IPS-18c (cell line): ENCODE data around the gene H1-8.
"Not testable (repeated sequence)": the region's sequence is repeated elsewhere in the genome, so short reads cannot be mapped to it uniquely, and the experiment has no call there.

Experiments
- H3K4me3 ChIP-seq: 2 replicates; pipeline ENCODE4 v1.7.0; 2013; ENCODE audit warnings: low read depth, mild to moderate bottlenecking, low read length, moderate library complexity; ENCODE audit not compliant: insufficient read depth
- H3K9me3 ChIP-seq: one replicate; pipeline ENCODE4 v1.6.1; 2013; ENCODE audit warnings: mild to moderate bottlenecking, low read length, moderate library complexity; ENCODE audit not compliant: control insufficient read depth, insufficient read depth

Gene H1-8

GRCh38 chr3:129543156-129543790, at the start of gene H1-8:
TSS of gene H1-8 (plus strand) at chr3:129543175. CDS start at chr3:129543219, 44 bp downstream.
- Histone ChIP-seq H3K4me3 (no peak within 1 kb of the TSS), H3K9me3 (peaks cover 2% of the 10 kb centered on the region)

- Histone ChIP-seq H3K9me3 (peaks cover 3% of the 10 kb centered on the region), H3K4me3 (no peak overlapping the region)
Observed at GRCh38 chr3:129493206-129493605, 49.8 kb upstream of the H1-8 start.

- H3K4me3 ChIP-seq, result not testable (repeated sequence)
Observed at GRCh38 chr3:129494499-129494898, 48.5 kb upstream of the H1-8 start.

GRCh38 chr3:129495006-129495639, 47.9 kb upstream of the H1-8 start:
- not testable (repeated sequence) for H3K4me3 ChIP-seq, H3K9me3 ChIP-seq

More at GRCh38 chr3:129494499-129494898, 48.5 kb upstream of the H1-8 start:
- H3K9me3 ChIP-seq, result not testable (repeated sequence)

- not testable (repeated sequence) for H3K9me3 ChIP-seq, H3K4me3 ChIP-seq
Observed at GRCh38 chr3:129497876-129498275, 45.1 kb upstream of the H1-8 start.

GRCh38 chr3:129498603-129499488, 44.1 kb upstream of the H1-8 start:
- not testable (repeated sequence) for H3K9me3 ChIP-seq, H3K4me3 ChIP-seq

GRCh38 chr3:129499604-129500333, 43.2 kb upstream of the H1-8 start:
- H3K4me3 ChIP-seq, result not testable (repeated sequence)

GRCh38 chr3:129500334-129500658, 42.7 kb upstream of the H1-8 start:
- no peak overlapping the region for H3K4me3 ChIP-seq
- H3K9me3 ChIP-seq, result no peaks in the 10 kb centered on the region

More at GRCh38 chr3:129499604-129500333, 43.2 kb upstream of the H1-8 start:
- H3K9me3 ChIP-seq, result not testable (repeated sequence)

GRCh38 chr3:129501630-129502029, 41.3 kb upstream of the H1-8 start:
- no peaks in the 10 kb centered on the region for H3K9me3 ChIP-seq

GRCh38 chr3:129502641-129503408, 40.1 kb upstream of the H1-8 start:
- Histone ChIP-seq H3K4me3 (no peak overlapping the region), H3K9me3 (no peaks in the 10 kb centered on the region)

More at GRCh38 chr3:129501630-129502029, 41.3 kb upstream of the H1-8 start:
- H3K4me3 ChIP-seq, result no peak overlapping the region

- Histone ChIP-seq H3K9me3 (no peaks in the 10 kb centered on the region), H3K4me3 (no peak overlapping the region)
Observed at GRCh38 chr3:129503471-129504291, 39.3 kb upstream of the H1-8 start.

GRCh38 chr3:129504471-129505100, 38.4 kb upstream of the H1-8 start:
- H3K4me3 ChIP-seq, result no peak overlapping the region
- H3K9me3 ChIP-seq, result no peaks in the 10 kb centered on the region

- Histone ChIP-seq H3K9me3 (no peaks in the 10 kb centered on the region), H3K4me3 (no peak overlapping the region)
Observed at GRCh38 chr3:129505341-129505740, 37.6 kb upstream of the H1-8 start.

GRCh38 chr3:129506231-129506742, 36.7 kb upstream of the H1-8 start:
- H3K9me3 ChIP-seq, result no peaks in the 10 kb centered on the region

GRCh38 chr3:129507181-129507831, 35.7 kb upstream of the H1-8 start:
- H3K9me3 ChIP-seq, result no peaks in the 10 kb centered on the region
- H3K4me3 ChIP-seq, result no peak overlapping the region

More at GRCh38 chr3:129506231-129506742, 36.7 kb upstream of the H1-8 start:
- H3K4me3 ChIP-seq, result no peak overlapping the region
